ENCODE measurements around the gene EXOC6B.
"Not testable (repeated sequence)": the region's sequence is repeated elsewhere in the genome, so short reads cannot be mapped to it uniquely, and the experiment has no call there.

Gene EXOC6B

GRCh38 chr2:72681016-72681995 is 144.5 kb downstream of the EXOC6B start:
- Mint-ChIP-seq H3K36me3 (peaks cover 3 to 11% of the 10 kb centered on the region in 2 donors), H3K27ac (no peak overlapping the region), H3K4me1 (no peaks in the 10 kb centered on the region), H3K27me3 (no peaks in the 10 kb centered on the region), H3K9me3 (no peaks in the 10 kb centered on the region), H3K4me3 (no peak overlapping the region)
- DNase-seq (no peak), ATAC-seq (replicated peaks) (no peak)

GRCh38 chr2:72678024-72678423 is 147.8 kb downstream of the EXOC6B start:
- ATAC-seq (replicated peaks) (no peak), DNase-seq (no peak)
- H3K4me3 Mint-ChIP-seq, result no peak overlapping the region
- no peak overlapping the region for H3K27ac Mint-ChIP-seq
- H3K36me3 Mint-ChIP-seq, result peaks cover 4 to 11% of the 10 kb centered on the region in 2 donors
- H3K27me3 Mint-ChIP-seq, result no peaks in the 10 kb centered on the region
- H3K9me3 Mint-ChIP-seq, result no peaks in the 10 kb centered on the region
- no peaks in the 10 kb centered on the region for H3K4me1 Mint-ChIP-seq

GRCh38 chr2:72676341-72677025 is 149.3 kb downstream of the EXOC6B start:
- no peak overlapping the region for H3K4me3 Mint-ChIP-seq
- H3K27me3 Mint-ChIP-seq, result no peaks in the 10 kb centered on the region
- H3K4me1 Mint-ChIP-seq, result no peaks in the 10 kb centered on the region
- DNase-seq (no peak), ATAC-seq (replicated peaks) (no peak)
- no peaks in the 10 kb centered on the region for H3K9me3 Mint-ChIP-seq
- no peak overlapping the region for H3K27ac Mint-ChIP-seq
- peaks cover 6 to 11% of the 10 kb centered on the region in 2 donors for H3K36me3 Mint-ChIP-seq

GRCh38 chr2:72674982-72675915 is 150.6 kb downstream of the EXOC6B start:
- ATAC-seq (replicated peaks) (no peak), DNase-seq (no peak)
- Mint-ChIP-seq H3K27ac (no peak overlapping the region), H3K4me1 (no peaks in the 10 kb centered on the region), H3K36me3 (peaks cover 5 to 8% of the 10 kb centered on the region in 2 donors), H3K27me3 (no peaks in the 10 kb centered on the region), H3K4me3 (no peak overlapping the region), H3K9me3 (no peaks in the 10 kb centered on the region)

- no peaks in the 10 kb centered on the region for H3K4me1 Mint-ChIP-seq
- H3K27ac Mint-ChIP-seq, result no peak overlapping the region
- H3K27me3 Mint-ChIP-seq, result no peaks in the 10 kb centered on the region
- peaks cover 5 to 12% of the 10 kb centered on the region in 2 donors for H3K36me3 Mint-ChIP-seq
- no peak overlapping the region for H3K4me3 Mint-ChIP-seq
- DNase-seq (no peak), ATAC-seq (replicated peaks) (no peak)
- peaks cover 2 to 3% of the 10 kb centered on the region in 2 donors for H3K9me3 Mint-ChIP-seq
Observed at GRCh38 chr2:72673279-72673678, 152.6 kb downstream of the EXOC6B start.

- ATAC-seq (replicated peaks) (no peak), DNase-seq (no peak)
- no peaks in the 10 kb centered on the region for H3K27me3 Mint-ChIP-seq
- no peak overlapping the region for H3K4me3 Mint-ChIP-seq
- H3K9me3 Mint-ChIP-seq, result peaks cover 11 to 19% of the 10 kb centered on the region in 2 donors
- H3K27ac Mint-ChIP-seq, result no peak overlapping the region
- H3K36me3 Mint-ChIP-seq, result peaks cover 10 to 18% of the 10 kb centered on the region in 2 donors
- H3K4me1 Mint-ChIP-seq, result no peaks in the 10 kb centered on the region
Observed at GRCh38 chr2:72669121-72669520, 156.7 kb downstream of the EXOC6B start.

- H3K27me3 Mint-ChIP-seq, result no peaks in the 10 kb centered on the region
- DNase-seq, result no peak
- no peak for ATAC-seq (replicated peaks)
- H3K9me3 Mint-ChIP-seq, result peaks cover 15 to 19% of the 10 kb centered on the region in 2 donors
- H3K36me3 Mint-ChIP-seq, result peaks cover 10 to 18% of the 10 kb centered on the region in 2 donors
- H3K4me3 Mint-ChIP-seq, result no peak overlapping the region
- no peak overlapping the region for H3K27ac Mint-ChIP-seq
- H3K4me1 Mint-ChIP-seq, result no peaks in the 10 kb centered on the region
Observed at GRCh38 chr2:72668647-72669046, 157.2 kb downstream of the EXOC6B start.

- H3K4me3 Mint-ChIP-seq, result no peak overlapping the region
- H3K27me3 Mint-ChIP-seq, result no peaks in the 10 kb centered on the region
- H3K4me1 Mint-ChIP-seq, result no peaks in the 10 kb centered on the region
- DNase-seq, result no peak
- H3K36me3 Mint-ChIP-seq, result peaks cover 10 to 13% of the 10 kb centered on the region in 2 donors
- ATAC-seq (replicated peaks), result no peak
- no peak overlapping the region for H3K27ac Mint-ChIP-seq
- peaks cover 15 to 19% of the 10 kb centered on the region in 2 donors for H3K9me3 Mint-ChIP-seq
Observed at GRCh38 chr2:72665448-72665847, 160.4 kb downstream of the EXOC6B start.

GRCh38 chr2:72661985-72662384 is 163.8 kb downstream of the EXOC6B start:
- Mint-ChIP-seq H3K4me3 (no peak overlapping the region), H3K9me3 (peaks cover 12% of the 10 kb centered on the region in 2 donors), H3K4me1 (no peaks in the 10 kb centered on the region), H3K36me3 (peaks cover 4 to 5% of the 10 kb centered on the region in 2 donors), H3K27ac (no peak overlapping the region), H3K27me3 (no peaks in the 10 kb centered on the region)
- ATAC-seq (replicated peaks) (no peak), DNase-seq (no peak)

- H3K27ac Mint-ChIP-seq, result no peak overlapping the region
- no peaks in the 10 kb centered on the region for H3K27me3 Mint-ChIP-seq
- no peaks in the 10 kb centered on the region for H3K4me1 Mint-ChIP-seq
- ATAC-seq (replicated peaks) (no peak), DNase-seq (no peak)
- no peak overlapping the region for H3K4me3 Mint-ChIP-seq
- H3K9me3 Mint-ChIP-seq, result peaks cover 15 to 17% of the 10 kb centered on the region in 2 donors
- H3K36me3 Mint-ChIP-seq, result peaks cover 3 to 22% of the 10 kb centered on the region in 2 donors
Observed at GRCh38 chr2:72649810-72650209, 176.0 kb downstream of the EXOC6B start.

- Mint-ChIP-seq H3K9me3 (peaks cover 18 to 19% of the 10 kb centered on the region in 2 donors), H3K36me3 (peaks cover 10 to 27% of the 10 kb centered on the region in 2 donors)
- H3K4me3 Mint-ChIP-seq; H3K27me3 Mint-ChIP-seq; H3K27ac Mint-ChIP-seq; ATAC-seq (replicated peaks); DNase-seq; H3K4me1 Mint-ChIP-seq: not testable (repeated sequence)
Observed at GRCh38 chr2:72641221-72641620, 184.6 kb downstream of the EXOC6B start.

GRCh38 chr2:72638600-72639211 is 187.1 kb downstream of the EXOC6B start:
- ATAC-seq (replicated peaks) (no peak), DNase-seq (no peak)
- H3K9me3 Mint-ChIP-seq, result peaks cover under 1 to 6% of the 10 kb centered on the region in 2 donors
- peaks cover 2 to 15% of the 10 kb centered on the region in 2 donors for H3K36me3 Mint-ChIP-seq
- H3K4me1 Mint-ChIP-seq, result peaks cover 2 to 6% of the 10 kb centered on the region in 2 donors
- no peak overlapping the region for H3K27ac Mint-ChIP-seq
- no peaks in the 10 kb centered on the region for H3K27me3 Mint-ChIP-seq
- no peak overlapping the region for H3K4me3 Mint-ChIP-seq

- peaks cover 2 to 6% of the 10 kb centered on the region in 2 donors for H3K4me1 Mint-ChIP-seq
- no peaks in the 10 kb centered on the region for H3K27me3 Mint-ChIP-seq
- H3K36me3 Mint-ChIP-seq, result peaks cover 1 to 12% of the 10 kb centered on the region in 2 donors
- H3K27ac Mint-ChIP-seq, result no peak overlapping the region
- ATAC-seq (replicated peaks), result no peak
- no peak for DNase-seq
- H3K4me3 Mint-ChIP-seq, result no peak overlapping the region
- H3K9me3 Mint-ChIP-seq, result peaks cover 0 to 6% of the 10 kb centered on the region in 2 donors
Observed at GRCh38 chr2:72636210-72636609, 189.6 kb downstream of the EXOC6B start.
